Ovary (tissue), 9 donors: ENCODE results near the gene NMRK2. TPM values are rescaled to one million over a fixed set of nuclear protein-coding genes. Genes with fewer than 3 reads are reported as not detected.
"Not testable (repeated sequence)": the region's sequence is repeated elsewhere in the genome, so short reads cannot be mapped to it uniquely, and the experiment has no call there.

ENCODE experiments used
- DNase-seq, 5 donors: peaks; one replicate each; pipeline ENCODE4 v3.0.0-alpha.2; 2019 to 2020
- H3K27ac ChIP-seq, 2 donors: fragments of 200-600 bp; one replicate each; pipeline versions ENCODE4 v1.5.1 to v1.8.0; 2019 to 2022
- H3K27me3 ChIP-seq: fragments of 200-600 bp; one replicate; pipeline ENCODE4 v1.8.0; 2022
- H3K36me3 ChIP-seq: fragments of 200-600 bp; sonication (generic); one replicate; pipeline ENCODE4 v1.5.1; 2019
- H3K4me1 ChIP-seq: one replicate; pipeline ENCODE4 v1.8.1; 2013; ENCODE audit warnings: mild to moderate bottlenecking, moderate library complexity; ENCODE audit not compliant: insufficient read depth
- H3K4me3 ChIP-seq: fragments of 200-600 bp; sonication (generic); one replicate; pipeline ENCODE4 v1.5.1; 2017
- H3K9me3 ChIP-seq, 2 donors: fragments of 200-600 bp in 1 of 2; sonication (generic) in 1 of 2; one replicate each; pipeline versions ENCODE4 v1.5.1 to v1.8.1; 2013 to 2019; ENCODE audit warnings: mild to moderate bottlenecking in 1 of 2, moderate library complexity in 1 of 2
- CTCF ChIP-seq, 3 donors: fragments of 450-650 bp in 2 of 3; fragments of 200-600 bp in 1 of 3; IDR thresholded peaks; one replicate each; pipeline versions ENCODE4 v1.5.1 to v1.8.0; 2016 to 2022; ENCODE audit warnings: antibody characterized with exemption in 3 of 3, mild to moderate bottlenecking in 1 of 3
- EP300 ChIP-seq: sonication (generic); formaldehyde crosslinking; IDR thresholded peaks from one replicate; pipeline ENCODE4 v1.6.1; 2017; ENCODE audit warnings: antibody characterized with exemption
- POLR2A ChIP-seq: fragments of 450-650 bp; IDR thresholded peaks from one replicate; pipeline ENCODE4 v1.6.1; 2017; ENCODE audit warnings: antibody characterized with exemption, mild to moderate bottlenecking, moderate library complexity
- WGBS, 3 donors: extraction: QIAGEN DNeasy Blood & Tissue Kit in 1 of 3; methylation state at CpG; one replicate each; pipeline versions ENCODE4 v1.1.5 to v1.1.7; 2013 to 2017; 5-methylcytosine and 5-hydroxymethylcytosine counted together
- intact Hi-C, 4 donors: fragments of 100-400 bp; cut with DNase I; formaldehyde crosslinking; loops; one replicate each; pipeline versions ENCODE4 v1.11.0 to v1.15.1; 2022 to 2023
- polyA plus RNA-seq, 2 donors: library from polyadenylated mRNA; stranded (reverse); fragments of 200-250 nt in 1 of 2; fragments of 350-450 nt in 1 of 2; fragmentation: Illumina TruSeq in 1 of 2; extraction: RNeasy Lipid Tissue Mini Kit (QIAGEN cat#74804) in 1 of 2; gene quantifications; one replicate each; pipeline ENCODE4 v1.2.3, GENCODE V29; 2013 to 2014
- total RNA-seq, 7 donors: library from RNA; depleted of rRNA in 2 of 7; stranded (reverse); fragments of >200 nt in 2 of 7; fragmentation: NEBNext Ultra II Directional in 3 of 7; extraction: Animal tissue kit (Norgen Biotek cat#: 25700) in 3 of 7; gene quantifications; one replicate each; pipeline versions ENCODE4 v1.1.0 to v1.2.4, GENCODE V29; 2016 to 2023
- donor health status: DM: no; HTN: no; CAD: no; lungs with moderate emphysema.
- donor health status: DM: no; HTN: no; CAD: no.
- donor health status: Bipolar disorder and iron deficiency.
- donor health status: DM: yes; HTN: yes; CAD: no.
- donor health status: DM: no; HTN: no; CAD: no.
- donor health status: DM: yes; HTN: yes; CAD: no.

The NMRK2 gene
- total and polyA plus RNA-seq, 9 donors: 0.26 to 0.93 (median 0.40) TPM; not detected in 5

DNA sequence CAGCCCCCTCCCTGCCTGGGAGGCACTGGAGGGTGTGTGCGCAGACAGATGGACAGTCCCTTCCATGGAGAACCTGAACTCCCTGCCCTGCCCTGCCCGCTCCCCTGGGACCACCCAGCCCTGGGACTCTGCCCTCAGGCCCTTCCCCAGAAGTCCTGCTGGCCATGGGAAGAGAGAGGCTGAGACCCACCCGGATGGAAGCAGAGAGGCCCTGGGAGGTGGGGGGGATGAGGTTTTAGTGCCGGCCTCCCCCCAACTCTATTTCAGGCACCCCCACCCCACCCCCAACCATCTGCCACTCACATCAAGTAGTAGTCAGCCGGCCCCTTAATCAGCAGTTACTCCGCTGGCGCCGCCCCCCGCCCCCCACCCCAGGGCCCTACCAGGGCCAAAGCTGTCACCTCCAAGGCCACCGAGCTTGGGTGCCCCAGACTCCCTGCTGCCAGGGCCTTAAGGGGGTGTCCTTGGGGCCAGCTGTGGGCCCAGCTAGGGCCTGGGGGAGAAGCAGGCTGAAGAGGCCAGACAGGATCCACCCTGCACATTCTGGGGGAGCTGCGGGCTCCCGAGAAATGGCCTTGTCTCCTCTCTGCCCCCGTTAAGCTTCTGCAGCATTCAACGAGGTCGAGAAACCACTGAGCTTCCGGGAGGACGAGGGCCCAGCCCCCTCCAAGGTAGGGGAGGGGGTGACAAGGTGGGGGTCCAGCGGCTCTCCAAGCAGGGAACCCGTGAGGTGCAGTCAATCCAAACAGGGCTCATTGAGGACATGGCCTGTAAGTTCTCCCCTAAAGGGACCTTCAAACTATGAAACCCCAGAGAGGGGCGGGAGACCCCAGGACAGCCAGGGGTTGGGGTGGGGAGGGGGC is 17.4 kb downstream of the NMRK2 start:
- intact Hi-C loops: no loop called here
- peaks cover 10% of the 10 kb centered on the region for H3K4me1 ChIP-seq
- no peaks in the 10 kb centered on the region for H3K27me3 ChIP-seq
- no peak overlapping the region for H3K27ac ChIP-seq
- 44 to 48% (median 47%) methylated on average over 19 to 20 of the region's 20 CpGs for WGBS, 3 donors
- H3K4me3 ChIP-seq: no peak overlapping the region
- no peaks in the 10 kb centered on the region for H3K9me3 ChIP-seq
- TF ChIP-seq POLR2A: no peak
- no peak for TF ChIP-seq EP300
- no peak for TF ChIP-seq CTCF (IDR thresholded peaks at IDR 0.05)
- no peaks in the 10 kb centered on the region for H3K36me3 ChIP-seq
- no peak for DNase-seq

DNA sequence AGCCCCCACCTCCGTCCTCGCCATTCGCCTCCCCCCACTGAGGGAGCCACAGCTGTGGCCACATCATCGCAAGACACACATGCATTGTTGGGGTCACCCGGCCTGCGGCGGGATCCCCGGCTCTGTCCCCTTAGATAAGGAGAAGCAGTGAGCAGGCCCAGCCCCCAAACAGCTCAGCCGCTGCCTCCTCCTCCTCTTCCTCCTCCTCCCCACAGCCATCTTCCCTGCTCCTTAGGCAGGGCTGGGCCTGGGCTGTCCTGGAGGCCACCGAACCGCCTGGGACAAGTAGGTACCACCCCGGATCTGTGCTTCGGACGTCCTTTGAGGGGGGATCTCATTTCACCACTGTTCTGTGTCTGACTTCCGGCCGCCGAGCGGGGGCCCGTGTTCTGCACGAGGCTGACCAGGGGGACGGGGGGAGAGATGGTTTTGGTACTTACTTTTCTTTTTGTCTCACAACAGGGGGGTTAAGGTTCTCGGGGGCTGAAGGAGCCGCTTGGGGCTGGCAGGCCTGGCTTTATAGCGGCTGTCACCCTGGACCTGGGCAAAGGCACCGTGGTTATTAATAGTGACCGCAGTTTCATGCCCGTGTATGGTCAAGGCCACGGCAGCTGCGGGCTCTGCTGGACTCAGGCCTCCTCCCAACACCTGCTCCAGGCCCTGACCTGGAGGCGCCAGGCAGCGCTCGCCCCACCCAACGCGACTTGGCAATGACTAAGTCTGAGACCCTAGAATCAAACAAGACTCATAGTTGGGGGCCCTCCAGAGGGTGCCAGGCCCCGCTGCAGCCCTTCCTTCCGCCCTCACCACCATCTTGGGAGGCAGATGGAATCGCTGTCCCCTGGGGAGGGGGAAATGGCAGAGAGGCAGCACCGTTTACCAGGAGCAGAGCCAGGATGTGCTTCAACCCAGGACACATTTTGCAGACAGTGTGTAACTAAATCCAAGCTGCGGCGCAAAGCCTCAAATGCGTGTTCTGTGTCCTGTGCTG is 18.3 kb downstream of the NMRK2 start:
- Histone ChIP-seq H3K36me3 (no peaks in the 10 kb centered on the region), H3K4me3 (no peak overlapping the region), H3K27me3 (no peaks in the 10 kb centered on the region), H3K27ac (peak overlapping the region in 1 of 2 donors; percentile 15), H3K9me3 (no peaks in the 10 kb centered on the region), H3K4me1 (peaks cover 10% of the 10 kb centered on the region)
- 14 to 17% (median 17%) methylated on average over 41 of the region's 41 CpGs for WGBS, 3 donors
- intact Hi-C loops: no loop called here
- DNase-seq: peak in 2 of 5 donors; percentile 36 to 57
- no peak for TF ChIP-seq CTCF (IDR thresholded peaks at IDR 0.05)

DNA sequence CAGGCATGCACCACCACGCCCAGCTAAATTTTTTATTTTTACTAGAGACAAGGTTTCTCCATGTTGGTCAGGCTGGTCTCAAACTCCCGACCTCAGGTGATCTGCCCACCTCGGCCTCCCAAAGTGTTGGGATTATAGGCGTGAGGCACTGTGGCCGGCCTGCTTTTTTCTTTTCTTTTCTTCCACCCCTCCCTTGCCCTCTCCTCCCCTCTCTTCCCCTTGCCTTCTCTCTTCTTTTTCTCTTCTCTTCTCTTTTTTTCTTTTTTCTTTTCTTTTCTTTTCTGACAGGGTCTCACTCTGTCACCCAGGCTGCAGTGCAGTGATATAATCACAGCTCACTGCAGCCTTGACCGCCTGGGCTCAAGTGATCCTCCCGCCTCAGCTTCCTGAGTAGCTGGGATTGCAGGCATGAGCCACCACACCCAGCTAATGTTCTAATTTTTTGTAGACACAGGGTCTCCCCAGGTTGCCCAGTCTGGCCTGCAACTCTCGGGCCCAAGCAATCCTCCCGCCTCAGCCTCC is 19.9 kb downstream of the NMRK2 start:
- H3K9me3 ChIP-seq, H3K4me3 ChIP-seq, intact Hi-C loops, H3K36me3 ChIP-seq, DNase-seq, H3K27ac ChIP-seq, H3K4me1 ChIP-seq, H3K27me3 ChIP-seq: not testable (repeated sequence)
- 80 to 86% (median 85%) methylated on average over 9 of the region's 9 CpGs for WGBS, 3 donors

DNA sequence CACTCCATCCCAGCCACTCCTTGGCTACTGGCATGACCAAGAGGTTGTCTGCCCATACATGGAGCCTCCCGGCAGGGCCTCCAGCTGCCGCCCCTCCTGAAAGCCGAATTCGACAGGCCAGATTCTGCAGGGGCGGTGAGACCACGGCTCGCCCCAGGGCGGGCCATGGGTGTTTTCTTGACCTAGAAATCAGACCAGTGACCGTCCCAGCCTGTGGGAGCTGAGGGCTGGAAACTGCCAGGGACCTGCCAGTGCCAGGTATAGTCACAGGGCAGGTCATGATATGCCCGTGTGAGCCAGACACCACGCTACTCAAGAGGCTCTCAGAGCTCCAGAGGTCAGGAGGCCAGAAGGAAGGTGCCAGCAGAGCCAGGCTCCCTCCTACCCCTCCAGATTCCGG is 21.2 kb downstream of the NMRK2 start:
- intact Hi-C loops: no loop called here
- Histone ChIP-seq H3K9me3 (no peaks in the 10 kb centered on the region), H3K36me3 (no peaks in the 10 kb centered on the region), H3K4me3 (no peak overlapping the region), H3K27ac (no peak overlapping the region), H3K4me1 (peaks cover 10% of the 10 kb centered on the region), H3K27me3 (no peaks in the 10 kb centered on the region)
- DNase-seq: no peak
- 68 to 80% (median 69%) methylated on average over 12 of the region's 12 CpGs for WGBS, 3 donors
- TF ChIP-seq CTCF (IDR thresholded peaks at IDR 0.05) (no peak), POLR2A (no peak)

- intact Hi-C loops, H3K27ac ChIP-seq, H3K36me3 ChIP-seq, H3K27me3 ChIP-seq, H3K4me3 ChIP-seq, H3K4me1 ChIP-seq, H3K9me3 ChIP-seq, DNase-seq: not testable (repeated sequence)
- WGBS, 3 donors: 82 to 88% (median 83%) methylated on average over 13 of the region's 13 CpGs
Measured at GRCh38 chr19:3955276-3955675, 22.4 kb downstream of the NMRK2 start.
